GM19351 (cell line): ENCODE data around the gene TFRC.
"Not testable (repeated sequence)": the region's sequence is repeated elsewhere in the genome, so short reads cannot be mapped to it uniquely, and the experiment has no call there.

Experiments
- ATAC-seq: cut with Tn5 transposase; IDR thresholded peaks from one replicate; pipeline ENCODE4 v1.9.1; 2021; ENCODE audit warnings: mild to moderate bottlenecking, moderate library complexity; ENCODE audit not compliant: unreplicated experiment

Gene TFRC

DNA sequence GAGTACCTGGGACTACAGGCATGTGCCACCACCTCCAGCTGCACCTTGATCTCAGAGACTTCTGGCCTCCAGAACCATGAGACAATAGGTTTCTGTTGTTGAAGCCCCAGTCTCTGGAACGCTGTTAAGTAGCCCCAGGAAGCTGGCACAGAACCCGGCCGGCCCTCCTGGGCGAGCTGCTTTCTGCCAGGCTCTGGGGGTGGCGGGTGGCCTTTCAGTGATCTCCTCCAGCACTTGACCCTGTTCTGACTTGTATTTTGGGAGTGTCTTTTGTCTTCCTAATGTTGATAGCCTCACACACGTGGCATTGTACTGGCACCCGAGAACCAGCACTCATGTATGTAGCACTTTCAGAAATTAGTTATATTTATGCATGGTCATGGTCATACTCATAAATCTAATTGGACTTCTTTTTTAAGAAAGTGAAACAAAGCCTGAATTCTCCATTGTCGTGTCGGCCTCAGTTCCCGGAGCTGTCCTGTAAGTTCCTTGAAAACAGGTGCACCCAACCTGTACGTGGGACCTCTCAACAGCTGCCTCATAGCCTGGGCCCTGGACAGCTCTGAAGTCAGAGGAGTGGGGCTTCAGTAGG lies 74.0 kb downstream of the TFRC start:
- no peak for ATAC-seq

DNA sequence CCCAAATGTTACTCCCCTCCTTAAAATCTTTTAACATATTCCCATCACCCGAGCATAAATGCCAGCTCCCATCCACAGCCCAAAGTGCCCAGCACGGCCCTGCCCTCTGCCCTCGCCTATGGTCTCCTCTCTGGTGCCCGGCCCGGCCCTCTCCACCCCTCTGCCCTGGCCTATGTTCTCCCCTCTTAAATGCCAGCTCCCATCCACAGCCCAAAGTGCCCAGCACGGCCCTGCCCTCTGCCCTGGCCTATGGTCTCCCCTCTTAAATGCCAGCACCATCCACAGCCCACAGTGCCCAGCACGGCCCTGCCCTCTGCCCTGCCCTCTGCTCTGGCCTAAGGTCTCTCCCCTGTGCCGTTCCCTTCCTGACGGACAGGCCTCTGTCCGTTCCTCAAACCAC lies 76.6 kb downstream of the TFRC start:
- not testable (repeated sequence) for ATAC-seq

DNA sequence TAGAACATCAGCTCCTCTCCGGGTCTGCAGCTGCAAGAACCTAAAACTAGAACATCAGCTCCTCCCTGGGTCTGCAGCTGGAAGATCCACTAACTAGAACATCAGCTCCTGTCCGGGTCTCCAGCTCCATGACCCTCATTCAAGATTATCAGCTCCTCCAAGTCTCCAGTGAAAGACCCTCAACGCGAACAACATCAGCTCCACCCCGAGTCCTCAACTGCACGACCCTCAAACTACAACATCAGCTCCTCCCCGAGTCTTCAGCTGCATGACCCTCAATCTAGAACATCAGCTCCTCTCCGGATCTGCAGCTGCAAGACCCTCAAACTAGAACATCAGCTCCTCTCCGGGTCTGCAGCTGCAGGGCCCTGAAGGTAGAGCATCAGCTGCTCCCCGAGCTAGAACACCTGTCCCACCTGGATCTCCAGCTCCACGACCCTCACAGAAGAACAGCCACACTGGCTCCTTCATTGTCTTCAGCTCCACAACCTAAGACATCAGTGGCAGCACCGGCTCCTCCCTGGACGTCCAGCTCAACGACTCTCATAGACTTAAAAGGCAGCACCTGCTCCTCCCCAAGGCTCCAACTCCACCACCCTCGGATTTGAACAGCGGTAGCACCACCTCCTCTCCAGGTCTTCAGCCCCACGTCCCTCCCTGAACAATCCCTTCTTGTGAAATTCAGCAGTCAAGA lies 77.4 kb downstream of the TFRC start:
- not testable (repeated sequence) for ATAC-seq

DNA sequence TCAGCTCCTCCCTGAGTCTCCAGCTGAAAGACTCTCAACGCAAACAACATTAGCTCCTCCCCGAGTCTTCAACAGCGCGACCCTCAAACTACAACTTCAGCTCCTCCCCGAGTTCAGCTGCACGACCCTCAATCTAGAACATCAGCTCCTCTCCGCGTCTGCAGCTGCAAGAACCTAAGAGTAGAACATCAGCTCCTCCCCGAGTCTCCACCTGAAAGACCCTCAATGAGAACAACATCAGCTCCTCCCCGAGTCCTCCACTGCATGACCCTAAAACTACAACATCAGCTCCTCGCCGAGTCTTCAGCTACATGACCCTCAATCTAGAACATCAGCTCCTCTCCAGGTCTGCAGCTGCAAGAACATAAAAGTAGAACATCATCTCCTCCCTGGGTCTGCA lies 78.3 kb downstream of the TFRC start:
- no peak for ATAC-seq

DNA sequence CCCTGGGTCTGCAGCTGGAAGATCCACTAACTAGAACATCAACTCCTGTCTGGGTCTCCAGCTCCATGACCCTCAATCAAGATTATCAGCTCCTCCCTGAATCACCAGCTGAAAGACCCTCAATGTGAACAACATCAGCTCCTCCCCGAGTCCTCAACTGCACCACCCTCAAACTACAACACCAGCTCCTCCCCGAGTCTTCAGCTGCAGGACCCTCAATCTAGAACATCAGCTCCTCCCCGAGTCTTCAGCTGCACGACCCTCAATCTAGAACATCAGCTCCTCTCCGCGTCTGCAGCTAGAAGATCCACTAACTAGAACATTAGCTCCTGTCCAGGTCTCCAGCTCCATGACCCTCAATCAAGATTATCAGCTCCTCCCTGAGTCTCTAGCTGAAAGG lies 79.2 kb downstream of the TFRC start:
- not testable (repeated sequence) for ATAC-seq

DNA sequence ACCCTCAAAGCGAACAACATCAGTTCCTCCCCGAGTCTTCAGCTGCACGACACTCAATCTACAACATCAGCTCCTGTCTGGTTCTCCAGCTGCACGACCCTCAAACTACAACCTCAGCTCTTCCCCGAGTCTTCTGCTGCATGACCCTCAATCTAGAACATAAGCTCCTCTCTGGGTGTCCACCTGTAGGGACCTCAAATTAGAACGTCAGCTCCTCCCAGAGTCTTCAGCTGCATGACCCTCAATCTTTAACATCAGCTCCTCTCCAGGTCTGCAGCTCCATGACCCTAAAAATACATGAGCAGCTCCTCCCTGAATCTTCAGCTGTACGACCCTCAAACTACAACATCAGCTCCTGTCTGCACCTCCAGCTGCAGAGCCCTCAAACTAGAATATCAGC lies 80.7 kb downstream of the TFRC start:
- not testable (repeated sequence) for ATAC-seq

DNA sequence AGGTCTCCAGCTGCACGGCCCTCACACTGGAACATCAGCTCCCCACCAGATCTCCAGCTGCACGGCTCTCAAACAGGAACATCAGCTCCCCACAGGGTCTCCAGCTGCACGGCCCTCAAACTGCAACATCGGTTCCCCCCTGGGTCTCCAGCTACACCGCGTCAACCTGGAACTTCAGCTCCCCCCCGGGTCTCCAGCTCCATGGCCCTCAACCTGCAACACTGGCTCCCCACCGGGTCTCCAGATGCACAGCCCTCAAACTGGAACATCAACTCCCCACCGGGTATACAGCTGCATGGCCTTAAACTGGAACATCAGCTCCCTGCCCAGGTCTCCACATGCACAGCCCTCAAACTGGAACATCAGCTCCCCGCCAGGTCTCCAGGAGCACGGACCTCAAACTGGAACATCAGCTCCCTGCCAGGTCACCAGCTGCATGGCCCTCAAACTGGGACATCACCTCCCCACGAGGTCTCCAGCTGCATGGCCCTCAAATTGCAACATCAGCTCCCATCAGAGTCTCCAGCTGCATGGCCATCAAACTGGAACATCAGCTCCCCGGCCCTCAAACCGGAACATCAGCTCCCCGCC lies 81.4 kb downstream of the TFRC start:
- not testable (repeated sequence) for ATAC-seq

DNA sequence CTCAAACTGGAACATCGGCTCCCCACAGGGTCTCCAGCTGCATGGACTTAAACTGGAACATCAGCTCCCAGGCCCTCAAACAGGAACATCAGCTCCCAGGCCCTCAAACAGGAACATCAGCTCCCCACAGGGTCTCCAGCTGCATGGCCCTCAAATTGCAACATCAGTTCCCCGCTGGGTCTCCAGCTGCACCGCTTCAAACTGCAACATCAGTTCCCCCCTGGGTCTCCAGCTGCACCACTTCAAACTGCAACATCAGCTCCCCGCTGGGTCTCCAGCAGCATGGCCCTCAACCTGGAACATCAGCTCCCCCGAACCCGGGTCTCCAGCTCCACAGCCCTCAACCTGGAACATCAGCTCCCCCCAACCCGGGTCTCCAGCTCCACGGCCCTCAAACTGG lies 82.0 kb downstream of the TFRC start:
- ATAC-seq: no peak
